Glomerular visceral epithelial cell (primary cell): Measurements from ENCODE around the gene ALG9.
"Not testable (repeated sequence)": the region's sequence is repeated elsewhere in the genome, so short reads cannot be mapped to it uniquely, and the experiment has no call there.

Experiments
- DNase-seq: peaks from one replicate; pipeline ENCODE4 v3.0.0-alpha.2; 2016; ENCODE audit errors: extremely low spot score

The ALG9 gene

GRCh38 chr11:111796696-111797095, 74.7 kb downstream of the ALG9 start:
- no peak for DNase-seq

- DNase-seq = peak; percentile 5
Observed at GRCh38 chr11:111795334-111795985, 75.9 kb downstream of the ALG9 start.

- DNase-seq = peak; percentile 15
Observed at GRCh38 chr11:111793863-111794262, 77.5 kb downstream of the ALG9 start.

- no peak for DNase-seq
Observed at GRCh38 chr11:111792955-111793500, 78.4 kb downstream of the ALG9 start.

GRCh38 chr11:111792314-111792713, 79.1 kb downstream of the ALG9 start:
- no peak for DNase-seq

- DNase-seq = no peak
Observed at GRCh38 chr11:111788464-111788863, 82.9 kb downstream of the ALG9 start.

- no peak for DNase-seq
Observed at GRCh38 chr11:111788051-111788450, 83.3 kb downstream of the ALG9 start.

GRCh38 chr11:111785886-111786412, 85.4 kb downstream of the ALG9 start:
- no peak for DNase-seq

- no peak for DNase-seq
Observed at GRCh38 chr11:111785076-111785475, 86.3 kb downstream of the ALG9 start.

- DNase-seq = not testable (repeated sequence)
Observed at GRCh38 chr11:111784311-111784710, 87.1 kb downstream of the ALG9 start.

GRCh38 chr11:111782109-111782741, 89.2 kb downstream of the ALG9 start:
- DNase-seq = no peak

- no peak for DNase-seq
Observed at GRCh38 chr11:111779118-111779517, 92.3 kb downstream of the ALG9 start.

- no peak for DNase-seq
Observed at GRCh38 chr11:111778047-111778558, 93.3 kb downstream of the ALG9 start.

- peak; percentile 67 for DNase-seq
Observed at GRCh38 chr11:111777094-111778046, 94.0 kb downstream of the ALG9 start.

- DNase-seq = no peak
Observed at GRCh38 chr11:111776398-111777093, 94.8 kb downstream of the ALG9 start.

GRCh38 chr11:111774955-111775710, 96.2 kb downstream of the ALG9 start:
- DNase-seq = no peak

- no peak for DNase-seq
Observed at GRCh38 chr11:111772535-111772934, 98.8 kb downstream of the ALG9 start.

- not testable (repeated sequence) for DNase-seq
Observed at GRCh38 chr11:111771205-111771604, 100.2 kb downstream of the ALG9 start.

- DNase-seq = peak; percentile 2
Observed at GRCh38 chr11:111770581-111771134, 100.7 kb downstream of the ALG9 start.

- no peak for DNase-seq
Observed at GRCh38 chr11:111766834-111767142, 104.6 kb downstream of the ALG9 start.
